ENCODE data around the gene HIGD1B.
"Not testable (repeated sequence)": the region's sequence is repeated elsewhere in the genome, so short reads cannot be mapped to it uniquely, and the experiment has no call there.

Gene HIGD1B

DNA sequence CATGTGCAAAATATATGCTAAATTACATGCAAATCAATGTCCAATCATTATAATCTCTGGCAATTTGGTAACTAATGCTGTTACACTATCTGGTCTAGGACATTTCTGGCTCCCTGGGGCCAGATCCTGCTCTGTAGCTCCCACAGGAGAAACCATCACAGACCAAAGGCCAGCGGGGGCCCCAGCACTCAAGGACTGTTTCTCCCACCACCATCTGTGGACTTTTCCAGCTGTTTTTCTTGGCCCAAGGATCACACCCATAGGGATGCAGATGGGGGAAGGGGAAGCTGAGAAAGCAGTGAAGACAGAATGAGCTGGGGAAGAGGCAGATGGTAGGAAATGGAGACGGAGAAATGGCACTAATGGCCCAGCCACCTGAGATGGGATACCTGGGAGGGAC is at the start of gene HIGD1B:
HIGD1B (plus strand) TSS at position 298 of the 400 bp plus-strand sequence. CDS start 270 bp downstream, outside the sequence.
- no peak for DNase-seq

DNA sequence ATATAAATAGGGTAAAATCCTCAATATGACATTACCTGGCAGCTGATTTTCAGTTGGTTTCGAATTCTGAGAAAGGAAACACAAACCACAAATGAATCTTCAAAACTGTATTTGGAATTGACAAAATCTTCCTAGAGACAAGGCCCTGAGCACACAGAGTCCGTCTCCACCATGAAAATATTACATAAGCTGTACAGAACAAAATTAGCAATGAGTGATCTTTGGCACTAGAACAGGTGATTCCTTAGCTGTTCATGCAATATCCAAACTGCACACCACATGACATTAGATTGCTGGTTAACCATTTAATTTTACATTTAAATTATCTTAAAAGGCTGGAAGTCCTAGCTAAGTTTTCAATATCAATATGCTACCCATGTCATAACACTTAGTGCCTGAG is 49.3 kb upstream of the HIGD1B start:
- no peak for DNase-seq

DNA sequence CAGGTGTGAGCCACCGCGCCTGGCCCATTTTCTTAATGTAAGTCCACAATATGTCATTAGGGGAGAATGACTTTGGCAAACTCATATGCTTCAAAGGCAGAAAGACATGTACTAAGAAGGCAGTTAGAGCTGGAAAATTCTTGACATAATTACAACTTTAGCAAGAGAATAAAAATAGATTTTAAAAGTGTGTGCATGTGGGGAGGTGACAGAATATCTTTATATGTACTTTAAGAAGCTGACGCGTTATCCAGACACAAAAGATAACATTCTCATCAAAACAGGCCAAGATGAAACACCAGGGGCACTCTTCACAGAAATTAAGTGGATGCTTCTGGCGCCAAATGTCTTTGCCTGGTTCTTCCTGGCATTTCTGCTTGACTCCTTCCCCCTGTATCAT is 45.8 kb upstream of the HIGD1B start:
- no peak for DNase-seq

DNA sequence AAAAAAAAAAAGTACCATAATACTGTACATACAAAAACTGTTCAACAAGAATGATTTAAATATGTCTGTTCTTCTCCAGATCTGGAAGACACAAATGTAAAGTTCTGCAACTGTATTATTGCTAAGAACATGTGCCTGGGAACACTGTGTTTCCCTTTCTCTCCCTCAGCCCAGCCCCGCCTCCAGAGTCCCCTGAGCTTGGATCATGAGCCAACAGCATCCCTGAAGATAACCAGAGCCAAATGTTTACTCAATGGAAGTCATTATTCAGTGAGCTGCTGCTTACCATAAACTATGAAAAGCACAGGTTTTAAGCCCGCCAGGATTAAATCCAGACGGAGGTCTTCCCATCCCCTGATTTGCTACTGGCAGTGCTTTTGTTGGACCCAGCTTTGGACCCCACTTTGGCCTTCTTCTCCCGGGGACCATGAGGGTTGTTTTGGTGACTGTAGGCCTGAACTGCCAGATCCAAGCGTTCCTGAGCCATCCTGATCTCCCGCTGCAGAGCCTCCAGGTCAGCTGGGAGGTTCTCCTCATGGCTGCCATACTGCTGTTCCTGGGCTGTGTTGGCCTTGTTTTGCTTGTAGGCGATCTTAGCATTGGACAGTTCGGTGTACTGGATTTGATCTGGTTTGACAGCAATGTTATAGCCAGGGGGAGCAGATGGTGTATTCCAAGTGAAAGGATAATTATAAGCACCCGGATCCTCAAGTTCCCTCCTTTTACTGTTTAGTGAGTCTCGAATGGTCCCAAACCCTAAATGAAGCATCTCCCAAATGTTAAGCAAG is 43.2 kb upstream of the HIGD1B start:
- no peak for DNase-seq

DNA sequence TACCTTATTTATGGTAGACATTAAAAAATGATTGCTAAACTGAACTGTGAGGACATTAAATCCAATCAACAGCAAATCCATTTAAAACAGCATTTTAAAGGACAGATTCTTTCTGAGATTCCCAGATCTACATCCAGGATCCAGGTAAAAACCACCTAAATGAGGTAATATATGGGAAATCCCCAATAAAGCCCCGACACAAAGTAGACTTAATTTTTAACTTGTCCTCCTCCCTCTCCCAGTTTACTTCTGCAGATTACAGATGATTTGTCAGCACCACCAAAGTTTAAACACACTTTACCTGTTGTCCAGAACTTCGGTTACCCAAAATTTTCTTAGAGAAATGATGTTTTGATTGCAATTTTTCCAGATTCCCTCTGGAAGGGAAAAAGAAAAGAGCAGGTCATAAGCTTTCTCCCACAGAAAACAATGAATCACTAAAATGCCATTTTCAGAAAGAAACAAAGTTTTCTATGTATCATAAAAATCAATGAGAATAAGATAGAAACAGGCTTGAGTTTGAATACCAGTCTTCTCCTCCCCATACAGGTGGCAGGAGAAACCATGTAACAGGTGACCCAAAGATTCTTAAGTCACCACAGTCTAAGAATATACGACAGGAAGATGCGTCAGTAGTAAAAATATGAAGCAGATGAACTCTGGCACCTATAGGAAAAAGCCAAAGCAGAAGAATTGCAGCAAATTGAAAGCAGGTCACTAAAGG is 40.4 kb upstream of the HIGD1B start:
- no peak for DNase-seq

DNA sequence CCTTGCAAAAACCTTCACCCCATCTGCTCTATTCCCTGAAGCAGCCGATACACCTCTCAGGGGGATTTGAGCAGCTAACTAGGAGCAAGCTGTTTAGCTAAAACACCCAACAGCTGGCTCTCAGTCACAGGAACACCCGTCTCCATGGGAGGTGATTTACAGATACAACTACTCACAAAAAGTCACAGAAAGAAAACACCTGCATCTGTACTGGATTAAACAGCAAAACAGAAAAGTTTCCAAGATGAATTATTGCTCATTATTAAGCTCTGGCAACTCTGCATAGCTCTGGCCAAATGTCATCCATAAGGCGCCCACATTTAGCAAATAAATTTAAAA is 39.9 kb upstream of the HIGD1B start:
- no peak for DNase-seq

DNA sequence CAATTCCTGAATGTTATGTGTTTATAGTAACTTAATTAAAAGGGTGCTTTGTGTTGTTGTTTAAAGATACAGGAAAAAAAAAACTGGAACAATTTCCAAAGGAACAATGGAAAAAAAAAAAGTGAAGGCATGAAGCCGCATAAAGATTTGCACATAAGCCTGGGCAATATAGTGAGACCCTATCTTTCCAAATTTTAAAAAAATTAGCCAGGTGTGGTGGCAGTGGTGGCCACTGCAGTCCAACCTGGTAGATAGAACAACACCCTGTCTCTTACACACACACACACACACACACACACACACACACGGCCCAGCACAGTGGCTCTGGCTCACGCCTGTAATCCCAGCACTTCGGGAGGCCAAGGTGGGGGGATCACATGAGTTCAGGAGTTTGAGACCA is 39.5 kb upstream of the HIGD1B start:
- DNase-seq: no peak

DNA sequence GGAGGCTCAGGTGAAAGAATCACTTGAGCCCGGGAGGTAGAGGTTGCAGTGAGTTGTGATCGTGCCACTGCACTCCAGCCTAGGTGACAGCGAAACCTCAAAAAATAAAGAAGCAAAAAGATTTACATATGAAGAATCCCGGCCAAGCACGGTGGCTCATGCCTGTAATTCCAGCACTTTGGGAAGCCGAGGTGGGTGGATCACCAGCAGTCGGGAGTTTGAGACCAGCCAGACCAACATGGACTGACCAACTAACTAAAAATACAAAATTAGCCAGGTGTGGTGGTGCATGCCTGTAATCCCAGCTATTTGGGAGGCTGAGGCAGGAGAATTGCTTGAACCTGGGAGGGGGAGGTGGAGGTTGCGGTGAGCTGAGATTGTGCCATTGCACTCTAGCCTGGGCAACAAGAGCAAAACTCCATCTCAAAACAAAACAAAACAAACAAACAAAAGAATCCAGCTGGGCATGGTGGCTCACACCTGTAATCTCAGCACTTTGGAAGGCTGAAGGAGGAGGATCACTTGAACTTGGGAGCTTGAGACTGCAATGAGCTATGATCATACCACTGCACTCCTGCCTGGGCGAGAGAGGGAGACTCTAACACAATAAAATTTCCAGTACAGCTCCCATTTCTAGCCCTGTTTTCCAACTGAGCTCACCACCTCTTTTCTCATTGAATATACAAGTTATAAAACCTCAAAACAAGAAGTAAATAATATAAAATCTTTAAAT is 38.9 kb upstream of the HIGD1B start:
- not testable (repeated sequence) for DNase-seq

DNA sequence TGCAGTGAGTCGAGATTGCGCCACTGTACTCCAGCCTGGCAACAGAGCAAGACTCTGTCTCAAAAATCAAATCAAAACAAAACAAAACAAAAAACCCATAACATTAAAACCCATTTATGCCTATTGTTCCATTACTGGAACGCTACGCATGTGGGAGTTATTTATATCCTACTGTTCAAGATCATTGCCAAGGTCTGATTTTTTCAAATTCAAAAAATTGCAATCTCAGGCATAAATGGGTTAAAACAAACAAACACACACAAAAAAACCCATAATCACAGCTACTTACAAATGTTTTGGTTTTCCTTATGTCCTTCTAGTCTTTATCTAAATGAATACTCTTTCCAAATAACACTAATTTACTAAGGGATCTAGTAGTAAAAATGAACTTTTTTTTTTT is 35.4 kb upstream of the HIGD1B start:
- no peak for DNase-seq

DNA sequence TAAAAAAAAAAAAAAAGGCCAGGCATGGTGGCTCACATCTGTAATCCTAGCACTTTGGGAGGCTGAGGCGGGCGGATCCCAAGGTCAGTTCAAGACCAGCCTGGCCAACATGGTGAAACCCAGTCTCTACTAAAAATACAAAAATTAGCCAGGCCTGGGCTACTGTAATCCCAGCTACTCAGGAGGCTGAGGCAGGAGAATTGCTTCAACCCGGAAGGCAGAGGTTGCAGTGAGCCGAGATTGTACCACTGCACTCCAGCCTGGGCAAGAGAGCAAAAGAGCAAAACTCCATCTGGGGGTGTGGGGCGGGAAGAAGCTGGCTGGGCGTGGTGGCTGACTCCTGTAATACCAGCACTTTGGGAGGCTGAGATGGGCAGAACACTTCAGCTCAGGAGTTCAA is 29.2 kb upstream of the HIGD1B start:
- DNase-seq: not testable (repeated sequence)

DNA sequence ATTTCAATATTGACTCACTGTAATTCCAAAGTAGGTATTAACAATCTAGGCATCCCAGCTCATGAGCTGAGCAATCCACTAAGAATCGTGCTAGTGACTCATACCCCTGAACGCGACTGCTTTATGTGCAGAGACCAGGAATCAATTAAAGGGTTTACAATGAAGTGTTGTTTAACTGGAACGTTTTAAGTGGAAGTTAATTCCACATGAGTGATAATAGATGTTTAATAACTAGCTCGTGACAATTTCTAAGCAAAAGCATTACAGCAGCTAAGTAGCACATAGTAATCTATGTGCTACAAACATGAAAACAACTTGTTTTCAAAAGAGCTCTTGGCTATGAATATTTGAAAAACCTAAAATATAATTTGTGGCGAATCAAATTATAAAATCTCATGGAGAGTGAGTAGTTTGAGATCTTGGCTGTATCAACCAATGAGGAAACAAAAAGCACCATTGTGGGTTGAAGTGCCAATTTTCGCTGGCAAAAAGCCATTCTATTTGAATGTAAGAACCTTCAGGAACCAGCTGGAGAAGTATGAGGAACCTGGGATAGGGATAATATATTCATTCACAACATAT is 27.0 kb upstream of the HIGD1B start:
- no peak for DNase-seq

DNA sequence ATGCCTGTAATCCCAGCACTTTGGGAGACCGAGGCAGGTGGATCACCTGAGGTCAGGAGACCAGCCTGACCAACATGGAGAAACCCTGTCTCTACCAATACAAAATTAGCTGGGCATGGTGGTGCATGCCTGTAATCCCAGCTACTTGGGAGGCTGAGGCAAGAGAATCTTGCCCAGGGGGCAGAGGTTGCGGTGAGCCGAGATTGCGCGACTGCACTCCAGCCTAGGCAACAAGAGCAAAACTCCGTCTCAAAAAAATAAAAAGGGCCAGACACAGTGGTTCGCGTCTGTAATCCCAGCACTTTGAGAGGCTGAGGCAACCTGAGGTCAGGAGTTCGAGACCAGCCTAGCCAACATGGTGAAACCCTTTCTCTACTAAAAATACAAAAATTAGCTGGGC is 22.4 kb upstream of the HIGD1B start:
- not testable (repeated sequence) for DNase-seq

DNA sequence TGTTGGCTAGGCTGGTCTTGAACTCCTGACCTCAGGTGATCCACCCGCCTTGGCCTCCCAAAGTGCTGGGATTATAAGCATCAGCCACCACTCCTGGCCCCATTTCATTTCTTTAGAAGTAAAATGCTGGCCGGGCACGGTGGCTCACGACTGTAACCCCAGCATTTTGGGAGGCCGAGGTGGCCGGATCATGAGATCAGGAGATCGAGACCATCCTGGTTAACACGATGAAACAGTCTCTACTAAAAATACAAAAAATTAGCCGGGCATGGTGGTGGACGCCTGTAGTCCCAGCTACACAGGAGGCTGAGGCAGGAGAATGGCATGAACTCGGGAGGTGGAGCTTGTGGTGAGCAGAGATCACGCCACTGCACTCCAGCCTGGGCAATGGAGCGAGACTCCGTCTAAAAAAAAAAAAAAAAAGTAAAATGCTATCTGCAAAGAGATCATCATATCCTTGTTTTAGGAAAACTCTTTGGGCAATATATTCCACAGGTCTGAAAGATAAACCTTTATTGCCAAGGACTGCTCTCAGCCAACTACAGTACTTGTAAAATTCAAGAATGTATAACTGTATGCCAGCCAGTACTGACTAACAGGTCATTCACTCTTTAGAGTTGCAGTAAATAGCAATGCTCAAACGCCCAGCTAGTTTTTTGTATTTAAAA is 21.4 kb upstream of the HIGD1B start:
- no peak for DNase-seq

DNA sequence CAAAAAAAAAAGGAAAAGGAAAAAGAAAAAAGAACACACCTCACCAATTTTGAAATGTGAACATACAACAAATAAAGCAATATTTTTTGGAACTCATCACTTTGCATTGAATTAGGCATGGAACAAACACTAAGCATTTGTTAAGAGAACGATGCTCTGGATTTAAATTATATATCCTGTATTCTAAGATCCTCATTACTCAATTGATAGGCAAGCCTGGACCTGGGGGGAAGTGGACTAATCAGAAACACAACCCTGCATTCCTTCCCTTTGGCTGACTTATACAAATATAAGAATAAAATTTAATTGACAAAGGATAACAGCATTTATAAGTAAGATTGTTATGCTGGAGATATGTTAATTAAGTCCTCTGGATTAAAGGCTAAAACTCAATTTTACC is 19.8 kb upstream of the HIGD1B start:
- DNase-seq: no peak

DNA sequence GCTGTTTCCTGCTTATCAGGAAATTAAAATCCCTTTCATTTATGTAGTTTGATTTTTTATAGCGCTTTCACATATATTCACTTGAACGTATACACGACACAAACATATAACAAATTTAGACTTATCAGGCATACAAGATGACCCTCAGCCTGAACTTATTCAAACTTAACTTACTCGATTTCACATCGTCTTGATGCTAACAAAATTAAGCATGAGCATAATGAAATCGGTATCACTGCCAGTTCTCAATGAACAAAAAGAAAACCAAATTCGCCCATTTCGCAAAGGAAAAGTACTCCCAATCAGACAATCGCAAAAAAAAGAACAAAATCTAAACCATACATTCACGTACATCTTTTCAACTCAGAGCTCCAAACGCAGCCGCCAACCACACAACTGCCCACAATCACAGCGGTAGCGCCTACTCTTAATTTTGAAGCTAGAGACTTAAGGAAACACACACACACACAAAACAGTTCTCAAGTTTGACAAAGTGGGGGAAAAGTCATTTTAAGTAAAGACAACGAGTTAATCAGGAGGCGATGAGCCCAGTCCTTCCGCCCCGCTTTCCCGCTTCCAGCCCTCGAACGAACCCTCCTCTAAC is 18.7 kb upstream of the HIGD1B start:
- DNase-seq: peak; percentile 4

DNA sequence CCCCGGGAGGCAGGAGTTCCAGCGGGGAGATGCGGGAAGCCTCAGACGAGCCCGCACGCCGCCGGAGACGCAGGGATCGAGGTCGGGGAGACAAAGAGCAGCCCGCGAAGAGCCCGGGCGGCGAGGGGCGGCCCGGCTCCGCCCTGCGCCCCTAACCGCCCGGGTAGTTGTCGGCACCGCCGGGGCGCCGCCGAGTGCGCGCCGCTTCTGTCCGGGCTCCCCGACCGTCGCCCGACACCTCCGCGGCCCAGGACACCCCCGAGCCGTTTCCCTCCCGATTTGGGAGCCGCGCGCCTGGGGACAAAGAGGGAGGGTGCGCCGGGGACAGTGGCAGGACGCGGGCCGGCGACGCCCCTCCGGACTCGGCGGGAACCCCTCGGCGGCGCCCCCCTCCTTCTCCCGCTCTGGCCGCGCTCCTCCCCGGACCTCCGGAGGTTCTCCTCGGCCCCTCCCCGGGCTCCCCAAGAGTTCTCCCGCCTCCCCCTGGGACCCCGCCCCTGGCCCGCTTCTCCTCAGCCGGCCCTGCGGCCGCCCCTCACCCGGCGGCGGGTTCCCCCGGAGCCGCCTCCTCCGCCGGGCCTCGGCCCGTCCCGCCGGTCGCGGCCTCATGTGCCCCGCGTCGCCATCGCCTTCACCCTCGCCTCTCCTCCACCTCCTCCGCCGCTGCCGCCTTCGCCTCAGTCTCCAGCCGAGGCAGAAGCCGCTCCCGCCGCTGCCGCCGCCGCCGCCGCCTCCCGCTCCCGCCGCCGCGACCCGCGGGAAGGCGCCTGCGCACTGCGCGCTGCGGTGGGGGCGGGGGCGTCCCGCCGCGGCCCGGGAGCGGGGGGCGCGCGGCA is 17.9 kb upstream of the HIGD1B start, which contains the start of gene GJC1:
GJC1 (minus strand) TSS at position 765 of the 836 bp plus-strand sequence. CDS start 24,470 bp downstream, outside the sequence.
- peak; percentile 5 for DNase-seq

DNA sequence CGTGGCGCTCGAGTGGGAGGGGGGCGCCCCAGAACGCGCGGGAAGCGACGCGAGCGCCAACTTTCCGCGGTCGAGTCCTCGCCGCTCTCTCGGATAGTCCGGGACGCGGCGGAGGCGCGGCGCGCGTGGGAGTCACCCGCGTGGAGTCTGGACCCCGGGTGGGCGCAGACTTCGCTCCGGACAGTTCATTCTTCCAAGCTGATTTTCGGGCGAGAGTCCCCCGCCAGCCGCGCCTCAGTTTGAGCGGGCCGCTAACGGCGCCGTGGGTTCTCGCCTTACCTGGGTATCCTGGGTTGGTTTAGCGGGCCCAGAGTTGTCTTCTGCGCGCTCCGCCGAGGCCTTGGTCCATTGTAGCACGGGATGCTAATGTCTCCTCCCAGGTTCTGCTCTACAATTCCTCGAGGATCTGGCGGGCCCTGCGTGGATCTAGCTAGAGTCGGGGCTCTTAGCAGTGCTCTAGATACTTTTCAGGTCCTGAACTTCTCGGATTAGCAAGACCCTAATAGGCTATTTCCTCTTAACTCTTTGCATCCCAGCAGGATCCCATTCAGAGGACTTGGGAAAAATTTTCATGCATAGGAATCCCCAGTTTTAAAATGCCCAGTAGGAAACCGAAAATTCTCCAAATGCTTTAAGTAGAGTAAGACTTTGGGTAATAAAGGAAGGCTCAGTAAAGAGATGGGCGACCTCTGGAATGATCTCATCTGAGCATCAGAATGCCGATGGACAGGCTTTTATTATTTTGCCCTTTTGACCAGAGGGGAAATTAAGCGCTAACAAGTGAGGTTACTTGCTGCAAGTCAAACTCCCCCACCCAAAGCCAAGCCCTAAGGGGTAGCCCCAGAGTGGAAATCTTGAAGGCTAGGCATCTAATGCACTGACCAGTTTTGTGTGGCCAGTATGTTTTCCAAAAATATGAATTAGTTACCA is 17.1 kb upstream of the HIGD1B start:
- DNase-seq: peak; percentile 2

DNA sequence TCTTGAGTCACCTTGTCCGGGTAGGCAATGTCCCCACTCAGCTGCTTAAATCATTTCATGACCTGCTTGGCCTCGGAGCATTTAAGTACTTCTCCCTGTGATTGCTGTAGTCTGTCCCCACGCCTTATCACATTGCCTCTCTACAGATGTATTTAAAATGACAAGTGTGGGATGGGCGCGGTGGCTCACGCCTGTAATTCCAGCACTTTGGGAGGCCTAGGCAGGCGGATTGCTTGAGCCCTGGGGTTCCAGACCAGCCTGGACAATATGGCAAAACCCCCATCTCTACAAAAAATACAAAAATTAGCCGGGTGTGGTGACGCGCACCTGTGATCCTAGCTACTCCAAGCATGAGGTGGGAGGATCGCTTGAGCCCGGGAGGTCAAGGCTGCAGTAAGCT is 16.3 kb upstream of the HIGD1B start:
- DNase-seq: no peak

DNA sequence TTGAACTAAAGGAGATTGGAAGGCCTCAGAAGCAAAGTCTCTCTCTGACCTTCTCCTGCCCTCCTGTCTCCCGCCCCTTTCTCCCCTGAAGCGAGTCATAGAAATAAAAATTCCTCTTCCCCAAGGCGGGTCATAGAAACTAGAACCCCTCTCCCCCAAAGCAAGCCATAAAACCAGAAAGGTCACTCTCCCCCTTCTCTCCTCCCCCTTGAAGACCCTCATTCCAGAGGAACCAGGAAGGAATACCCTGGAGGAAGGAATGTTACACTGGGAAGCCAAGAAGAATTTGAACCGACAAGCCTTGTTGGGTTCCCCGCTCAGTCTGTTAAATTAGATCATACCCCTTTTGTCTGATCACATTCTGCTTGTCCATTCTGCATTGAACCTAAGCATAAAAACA is 14.9 kb upstream of the HIGD1B start:
- no peak for DNase-seq

DNA sequence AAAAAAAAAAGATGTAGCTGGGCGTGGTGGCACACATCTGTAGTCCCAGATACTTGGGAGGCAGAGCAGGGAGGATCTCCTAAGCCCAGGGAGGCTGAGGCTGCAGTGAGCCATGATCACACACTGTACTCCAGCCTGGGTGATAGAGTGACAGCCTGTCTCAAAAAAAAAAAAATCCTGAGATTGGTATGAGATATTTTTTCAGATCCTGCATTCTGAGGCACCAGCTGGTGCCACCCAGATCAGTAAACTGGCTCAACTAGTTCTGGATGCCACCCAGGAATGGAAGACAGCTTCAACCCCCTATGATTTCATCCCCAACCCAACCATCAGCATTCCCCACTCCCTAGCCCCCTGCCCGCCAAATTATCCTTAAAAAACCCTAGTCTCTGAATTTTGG is 10.5 kb upstream of the HIGD1B start:
- no peak for DNase-seq

All from activated CD4-positive, alpha-beta T cell treated with anti-CD3 and anti-CD28 coated beads, Interleukin-2, amount 50 U/mL, for 1 hour (primary cell).